ENCODE measurements around the gene PCDH1.

PCDH1 gene

DNA sequence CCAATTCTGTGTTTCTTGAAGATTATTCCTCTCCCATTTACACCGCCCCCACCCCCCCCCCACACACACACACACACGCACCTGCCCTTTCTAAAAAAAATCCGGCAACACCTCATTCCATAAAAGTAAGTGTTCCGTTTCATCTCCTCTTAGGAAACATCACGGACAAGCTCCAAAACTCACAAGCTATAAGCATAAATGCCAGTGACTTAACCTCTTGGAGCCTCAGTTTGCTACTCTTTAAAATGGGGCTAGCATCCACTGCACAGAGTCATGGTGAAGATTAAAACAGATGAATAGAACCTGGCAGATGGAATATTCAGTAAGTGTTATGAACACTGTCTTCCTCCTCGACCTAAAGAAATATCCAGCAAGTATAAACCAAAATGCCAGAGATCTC is 70.5 kb downstream of the PCDH1 start:
- DNase-seq (ENCODE audit: low read depth) = no peak

DNA sequence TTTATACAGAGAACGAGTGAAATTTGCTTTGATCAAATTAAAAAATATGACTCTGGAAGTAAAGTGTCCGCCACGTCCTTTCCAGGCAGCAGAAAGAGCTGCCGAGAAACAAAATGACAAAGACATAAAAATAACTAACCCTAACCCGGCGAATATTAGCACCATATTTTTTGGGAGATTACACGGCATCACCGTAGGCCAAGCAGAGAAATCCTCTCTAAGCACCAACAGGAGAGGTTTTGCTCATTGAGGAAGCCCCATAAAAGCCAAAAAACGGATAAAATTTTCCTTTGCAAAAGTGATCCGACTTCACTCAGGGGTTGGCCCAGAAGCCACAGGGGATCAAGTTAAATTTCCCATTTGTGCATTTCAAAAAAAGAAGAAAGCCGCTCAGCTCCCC is 70.9 kb downstream of the PCDH1 start:
- no peak for DNase-seq (ENCODE audit: low read depth)

- no peak for DNase-seq (ENCODE audit: low read depth)
Measured at GRCh38 chr5:141806626-141807025, 71.6 kb downstream of the PCDH1 start.

- no peak for DNase-seq (ENCODE audit: low read depth)
Measured at GRCh38 chr5:141805874-141806595, 72.2 kb downstream of the PCDH1 start.

DNA sequence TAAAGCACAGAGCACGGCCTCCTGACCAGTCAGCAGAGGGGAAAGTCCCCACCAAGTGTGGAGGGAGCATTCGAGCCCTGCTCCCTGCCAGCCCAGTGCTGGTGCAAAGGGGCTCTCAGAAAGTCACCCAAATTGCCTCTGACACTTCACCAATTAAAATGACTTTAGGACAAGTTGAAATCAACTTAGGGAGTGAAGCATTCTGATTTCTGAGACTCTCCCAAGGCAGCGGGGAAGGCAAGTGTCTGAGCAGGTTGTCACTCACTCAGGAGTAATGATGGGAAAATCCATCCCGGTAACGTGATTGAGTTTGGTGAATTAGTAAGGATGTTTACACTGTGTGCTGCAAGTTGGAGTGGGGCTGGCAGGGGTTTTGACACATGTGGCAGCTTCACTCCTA is 73.7 kb downstream of the PCDH1 start:
- DNase-seq (ENCODE audit: low read depth) = no peak

Measured in stimulated activated CD4-positive, alpha-beta T cell treated with anti-CD3 and anti-CD28 coated beads, Interleukin-2, amount 100 ng/mL, for 4 hours (primary cell).